ENCODE measurements around the gene BARHL2.

DNA sequence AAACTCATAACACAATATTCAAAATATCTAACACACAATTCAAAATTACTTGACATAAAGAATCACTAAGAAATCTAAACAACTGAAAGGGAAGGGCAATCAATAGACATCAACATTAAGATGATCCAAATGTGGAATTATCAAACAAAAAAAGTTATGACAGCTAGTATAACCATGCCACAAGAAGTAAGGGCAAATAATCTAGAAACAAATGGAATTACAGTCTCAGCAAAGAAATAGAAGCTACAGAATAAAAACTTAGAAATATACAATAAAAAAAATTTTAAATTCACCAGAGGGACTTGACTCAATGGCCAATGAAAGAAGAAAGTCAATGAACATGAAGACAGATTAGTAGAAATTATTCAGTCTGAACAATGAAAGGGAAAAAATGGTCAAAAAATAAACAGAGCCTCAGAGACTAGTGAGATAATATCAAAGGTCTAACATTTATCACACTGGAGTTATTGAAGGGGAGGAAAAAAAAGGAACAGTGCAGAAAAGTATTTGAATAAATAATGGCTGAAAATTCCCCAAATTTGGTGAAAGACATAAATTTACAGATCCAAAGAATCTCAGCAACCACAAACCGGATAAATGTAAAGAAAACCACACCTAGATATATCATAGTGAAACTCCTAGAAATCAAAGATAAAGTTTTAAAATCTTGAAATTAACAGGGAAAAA, 41.8 kb downstream of the BARHL2 start:
- TF ChIP-seq, protein P1, sequence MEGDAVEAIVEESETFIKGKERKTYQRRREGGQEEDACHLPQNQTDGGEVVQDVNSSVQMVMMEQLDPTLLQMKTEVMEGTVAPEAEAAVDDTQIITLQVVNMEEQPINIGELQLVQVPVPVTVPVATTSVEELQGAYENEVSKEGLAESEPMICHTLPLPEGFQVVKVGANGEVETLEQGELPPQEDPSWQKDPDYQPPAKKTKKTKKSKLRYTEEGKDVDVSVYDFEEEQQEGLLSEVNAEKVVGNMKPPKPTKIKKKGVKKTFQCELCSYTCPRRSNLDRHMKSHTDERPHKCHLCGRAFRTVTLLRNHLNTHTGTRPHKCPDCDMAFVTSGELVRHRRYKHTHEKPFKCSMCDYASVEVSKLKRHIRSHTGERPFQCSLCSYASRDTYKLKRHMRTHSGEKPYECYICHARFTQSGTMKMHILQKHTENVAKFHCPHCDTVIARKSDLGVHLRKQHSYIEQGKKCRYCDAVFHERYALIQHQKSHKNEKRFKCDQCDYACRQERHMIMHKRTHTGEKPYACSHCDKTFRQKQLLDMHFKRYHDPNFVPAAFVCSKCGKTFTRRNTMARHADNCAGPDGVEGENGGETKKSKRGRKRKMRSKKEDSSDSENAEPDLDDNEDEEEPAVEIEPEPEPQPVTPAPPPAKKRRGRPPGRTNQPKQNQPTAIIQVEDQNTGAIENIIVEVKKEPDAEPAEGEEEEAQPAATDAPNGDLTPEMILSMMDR (IDR thresholded peaks at IDR 0.05) = no peak
- TF ChIP-seq POLR2AphosphoS5 (IDR thresholded peaks at IDR 0.05) (no peak), POLR2A (IDR thresholded peaks at IDR 0.05) (no peak)
